Sigmoid colon (tissue), 7 donors: ENCODE results near the gene RTRAF. TPM values are rescaled to one million over a fixed set of nuclear protein-coding genes. Genes with fewer than 3 reads are reported as not detected.
A peak's percentile ranks its signal among the peaks of the same experiment; 100 is the strongest.

ENCODE experiments used
- DNase-seq: peaks from one replicate; pipeline ENCODE4 v3.0.0-alpha.2; 2019
- H3K27ac ChIP-seq, 4 donors: fragments of 200-600 bp; sonication (generic); one replicate each; pipeline ENCODE4 v1.5.1; 2016 to 2019; ENCODE audit warnings: mild to moderate bottlenecking in 1 of 4
- H3K27me3 ChIP-seq, 3 donors: fragments of 200-600 bp; sonication (generic); one replicate each; pipeline ENCODE4 v1.5.1; 2019; ENCODE audit warnings: mild to moderate bottlenecking in 1 of 3
- H3K36me3 ChIP-seq, 4 donors: fragments of 200-600 bp; sonication (generic); one replicate each; pipeline ENCODE4 v1.5.1; 2016 to 2019
- H3K4me1 ChIP-seq, 4 donors: fragments of 200-600 bp; sonication (generic); one replicate each; pipeline ENCODE4 v1.5.1; 2017 to 2019
- H3K4me3 ChIP-seq, 4 donors: fragments of 200-600 bp; sonication (generic); one replicate each; pipeline ENCODE4 v1.5.1; 2017 to 2019; ENCODE audit warnings: mild to moderate bottlenecking in 2 of 4, moderate library complexity in 1 of 4
- H3K9me3 ChIP-seq, 4 donors: fragments of 200-600 bp in 3 of 4; sonication (generic) in 3 of 4; one replicate each; pipeline versions ENCODE4 v1.5.1 to v1.6.1; 2013 to 2019
- CTCF ChIP-seq, 4 experiments: fragments of 450-650 bp in 3 of 4; fragments of 200-600 bp in 1 of 4; IDR thresholded peaks; one replicate each; pipeline ENCODE4 v1.5.1; 2016 to 2019; ENCODE audit warnings: antibody characterized with exemption in 4 of 4, mild to moderate bottlenecking in 3 of 4, moderate library complexity in 2 of 4
- EP300 ChIP-seq, 4 donors: sonication (generic); formaldehyde crosslinking; IDR thresholded peaks; one replicate each; pipeline ENCODE4 v1.6.1; 2017; ENCODE audit warnings: antibody characterized with exemption in 4 of 4
- POLR2A ChIP-seq, 2 donors: fragments of 450-650 bp; IDR thresholded peaks; one replicate each; pipeline ENCODE4 v1.6.1; 2016; ENCODE audit warnings: antibody characterized with exemption in 2 of 2, mild to moderate bottlenecking in 2 of 2, moderate library complexity in 2 of 2
- POLR2AphosphoS5 ChIP-seq, 4 donors: sonication (generic); formaldehyde crosslinking; IDR thresholded peaks; one replicate each; pipeline ENCODE4 v1.6.1; 2017; ENCODE audit warnings: antibody characterized with exemption in 4 of 4
- WGBS, 2 donors: extraction: QIAGEN DNeasy Blood & Tissue Kit; methylation state at CpG; one replicate each; pipeline ENCODE4 v1.1.7; 2013; 5-methylcytosine and 5-hydroxymethylcytosine counted together
- intact Hi-C: fragments of 100-400 bp; cut with DNase I; formaldehyde crosslinking; loops from one replicate; pipeline ENCODE4 v1.15.1; 2023
- polyA plus RNA-seq, 3 donors: library from polyadenylated mRNA; stranded (reverse); fragments of 200-250 nt; gene quantifications; one replicate each; pipeline ENCODE4 v1.2.3, GENCODE V29; 2013
- total RNA-seq, 4 donors: library from RNA; depleted of rRNA; stranded (reverse); fragments of >200 nt; gene quantifications; one replicate each; pipeline ENCODE4 v1.1.0, GENCODE V29; 2016
- donor health status: healthy with polysubstance abuse.
- donor health status: Bipolar disorder and iron deficiency.
- donor health status: healthy.

RTRAF gene
- total and polyA plus RNA-seq, 7 donors = 33.5 to 152 (median 76.0) TPM

DNA sequence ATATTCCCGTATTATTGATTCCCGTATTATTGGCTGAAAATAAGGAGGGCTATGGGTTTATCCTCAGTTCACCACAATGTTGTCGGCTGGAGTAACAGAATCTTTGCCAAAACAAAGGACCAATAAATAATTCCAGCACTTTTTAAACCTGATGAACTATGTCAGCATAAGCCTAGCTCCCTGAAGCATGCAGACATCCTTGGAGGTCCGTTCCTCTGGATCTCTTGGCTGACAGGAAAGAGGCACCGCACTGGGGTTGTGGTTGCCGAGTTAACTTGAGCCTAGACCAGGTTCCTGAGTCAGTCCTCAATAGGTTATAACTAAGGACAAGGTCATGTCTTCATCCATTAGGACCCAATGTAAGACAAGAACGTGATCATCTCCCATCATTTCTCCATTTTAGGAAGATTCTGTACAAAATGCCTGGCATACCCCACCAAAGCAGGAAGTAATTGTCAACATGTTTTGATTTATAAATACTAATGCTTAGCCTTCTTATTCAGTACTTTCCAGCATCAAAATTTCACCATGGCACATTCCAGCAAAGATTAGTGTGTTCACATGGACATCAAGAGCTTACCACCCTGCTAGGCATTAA lies 43.0 kb downstream of the RTRAF start:
- H3K4me1 ChIP-seq = peaks cover 0 to 22% (median 14%) of the 10 kb centered on the region in 4 donors
- 64 to 78% methylated on average over 7 of the region's 7 CpGs for WGBS, 2 donors
- no peak for DNase-seq
- H3K27me3 ChIP-seq = no peaks in the 10 kb centered on the region
- H3K27ac ChIP-seq = peak overlapping the region in 2 of 4 donors; percentile 52 to 54
- H3K9me3 ChIP-seq = no peaks in the 10 kb centered on the region
- intact Hi-C loops = no loop called here
- TF ChIP-seq POLR2A (IDR thresholded peaks at IDR 0.05) (no peak), EP300 (IDR thresholded peaks at IDR 0.05) (no peak), POLR2AphosphoS5 (IDR thresholded peaks at IDR 0.05) (no peak), CTCF (IDR thresholded peaks at IDR 0.05) (no peak)
- no peak overlapping the region for H3K4me3 ChIP-seq
- H3K36me3 ChIP-seq = peaks cover 0 to 37% (median 2%) of the 10 kb centered on the region in 4 donors

DNA sequence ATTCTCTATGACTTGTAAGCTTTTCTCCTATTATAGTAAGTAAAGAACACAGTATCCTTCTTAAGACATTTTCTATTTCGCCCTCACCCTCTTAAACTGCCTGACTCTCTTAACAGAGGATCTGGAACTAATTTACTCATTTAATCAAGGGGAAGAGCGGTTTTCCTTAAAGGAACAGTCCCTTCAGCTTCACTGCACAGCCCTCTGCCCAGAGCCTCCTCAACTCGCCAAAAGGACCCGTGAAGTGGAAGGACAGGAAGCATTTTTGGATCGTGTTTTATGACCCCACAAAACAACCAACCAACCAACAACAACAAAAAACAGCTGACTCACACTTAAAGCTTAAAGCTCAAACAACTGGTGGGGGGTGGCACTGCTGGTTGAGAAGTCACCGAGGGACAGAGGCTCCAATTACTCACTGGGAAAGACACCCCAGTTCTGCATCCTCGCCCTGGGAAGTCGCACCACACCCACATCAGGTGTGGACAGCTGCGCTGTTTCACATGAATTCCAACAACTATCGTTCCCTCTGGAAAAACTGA lies 43.8 kb downstream of the RTRAF start:
- no peak for TF ChIP-seq EP300 (IDR thresholded peaks at IDR 0.05)
- TF ChIP-seq CTCF (IDR thresholded peaks at IDR 0.05) = no peak
- TF ChIP-seq POLR2A (IDR thresholded peaks at IDR 0.05) = no peak
- no peak for TF ChIP-seq POLR2AphosphoS5 (IDR thresholded peaks at IDR 0.05)
- Histone ChIP-seq H3K36me3 (peaks cover 0 to 37% (median 6%) of the 10 kb centered on the region in 4 donors), H3K4me3 (no peak overlapping the region), H3K4me1 (peaks cover 0 to 22% (median 14%) of the 10 kb centered on the region in 4 donors), H3K9me3 (no peaks in the 10 kb centered on the region), H3K27ac (peak overlapping the region in 3 of 4 donors; percentile 16 to 54 (median 52)), H3K27me3 (no peaks in the 10 kb centered on the region)
- intact Hi-C loops = no loop called here
- DNase-seq = no peak
- 61 to 66% methylated on average over 10 of the region's 10 CpGs for WGBS, 2 donors

DNA sequence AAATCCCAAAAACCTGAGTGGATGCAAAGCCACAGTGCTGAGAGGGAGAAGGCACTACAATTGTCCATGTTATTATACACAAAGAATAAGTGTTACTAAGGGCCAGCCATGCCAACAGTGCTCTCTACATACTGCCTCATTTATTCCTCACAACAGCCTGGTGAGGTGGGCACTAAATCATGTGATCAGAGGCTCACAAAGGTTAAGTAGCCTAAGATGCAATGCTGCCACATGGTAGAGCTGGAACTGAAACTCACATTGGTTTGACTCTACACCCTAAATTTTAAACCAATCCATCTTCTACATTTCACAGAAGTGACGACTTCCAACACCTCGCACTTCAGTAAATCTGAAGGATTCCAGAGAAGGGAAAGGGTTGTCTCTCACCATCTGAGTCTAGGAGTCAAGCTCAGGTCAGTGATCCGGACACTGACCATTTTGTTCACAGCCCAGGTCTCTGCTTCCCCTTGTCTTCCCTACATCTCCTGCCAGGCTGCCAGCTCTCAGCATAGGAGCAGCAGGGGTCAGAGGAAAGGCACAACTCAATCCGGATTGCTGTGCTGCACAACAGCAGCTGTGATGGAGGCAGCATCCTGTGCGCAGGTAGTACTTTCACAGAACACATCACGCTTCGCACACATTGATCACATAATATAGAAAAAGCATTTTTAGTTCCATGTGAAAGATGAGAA lies 49.9 kb downstream of the RTRAF start:
- no peaks in the 10 kb centered on the region for H3K9me3 ChIP-seq
- intact Hi-C loops = no loop called here
- peaks cover 0 to 22% (median 20%) of the 10 kb centered on the region in 4 donors for H3K4me1 ChIP-seq
- TF ChIP-seq EP300 (IDR thresholded peaks at IDR 0.05) = no peak
- TF ChIP-seq POLR2A (IDR thresholded peaks at IDR 0.05) = no peak
- TF ChIP-seq CTCF (IDR thresholded peaks at IDR 0.05) = no peak
- TF ChIP-seq POLR2AphosphoS5 (IDR thresholded peaks at IDR 0.05) = no peak
- no peak overlapping the region for H3K4me3 ChIP-seq
- WGBS, 2 donors = 94 to 95% methylated on average over 7 of the region's 7 CpGs
- peaks cover 3 to 71% (median 19%) of the 10 kb centered on the region in 4 donors for H3K36me3 ChIP-seq
- H3K27ac ChIP-seq = no peak overlapping the region
- H3K27me3 ChIP-seq = no peaks in the 10 kb centered on the region
- no peak for DNase-seq

- no peak overlapping the region for H3K4me3 ChIP-seq
- H3K27ac ChIP-seq = no peak overlapping the region
- no peaks in the 10 kb centered on the region for H3K27me3 ChIP-seq
- no peak for DNase-seq
- 95 to 96% methylated on average over 7 of the region's 7 CpGs for WGBS, 2 donors
- intact Hi-C loops = loop anchor here (5.0 kb wide), 1 partner anchor 33 kb away; no protein-coding TSS in a partner anchor
- TF ChIP-seq POLR2A (IDR thresholded peaks at IDR 0.05) (no peak), EP300 (IDR thresholded peaks at IDR 0.05) (no peak), POLR2AphosphoS5 (IDR thresholded peaks at IDR 0.05) (no peak), CTCF (IDR thresholded peaks at IDR 0.05) (no peak)
- no peaks in the 10 kb centered on the region for H3K9me3 ChIP-seq
- H3K36me3 ChIP-seq = peaks cover 3 to 66% (median 19%) of the 10 kb centered on the region in 4 donors
- H3K4me1 ChIP-seq = peaks cover 0 to 35% (median 32%) of the 10 kb centered on the region in 4 donors
Observed at GRCh38 chr14:52040598-52040997, 51.3 kb downstream of the RTRAF start.
